Activated naive CD8-positive, alpha-beta T cell treated with anti-CD3 and anti-CD28 coated beads, Interleukin-2, amount 10 ng/mL, durations not matched to agents 7 days and 5 days (primary cell): Measurements from ENCODE around the gene MEN1. TPM values are rescaled to one million over a fixed set of nuclear protein-coding genes. Genes with fewer than 3 reads are reported as not detected.

Experiments
- ATAC-seq: fragments of 150-1000 bp; cut with Tn5 transposase; one replicate; pipeline ENCODE4 v1.10.0; 2021; ENCODE audit warnings: low read depth, moderate library complexity
- POLR2A ChIA-PET: fragments of 350-600 bp; sonication (Branson Sonifier 250); formaldehyde crosslinking; loops from one replicate; lab custom pipeline; 2021; ENCODE audit warnings: antibody characterized with exemption; lab: Charles Lee
- DNase-seq: peaks from one replicate; pipeline ENCODE4 v3.0.0; 2021
- H3K27ac Mint-ChIP-seq: one replicate; pipeline ENCODE4 v1.8.0; 2022; ENCODE audit warnings: mild to moderate bottlenecking, mixed read lengths
- H3K27me3 Mint-ChIP-seq: one replicate; pipeline ENCODE4 v1.8.0; 2022; ENCODE audit warnings: mild to moderate bottlenecking, moderate library complexity, mixed read lengths
- H3K36me3 Mint-ChIP-seq: one replicate; pipeline ENCODE4 v1.8.0; 2021; ENCODE audit warnings: mild to moderate bottlenecking, mixed read lengths
- H3K4me1 Mint-ChIP-seq: one replicate; pipeline ENCODE4 v1.8.0; 2021; ENCODE audit warnings: mixed read lengths
- H3K4me3 Mint-ChIP-seq: one replicate; pipeline ENCODE4 v1.8.0; 2022; ENCODE audit warnings: mild to moderate bottlenecking, moderate library complexity, mixed read lengths
- H3K9me3 Mint-ChIP-seq: one replicate; pipeline ENCODE4 v1.8.0; 2021; ENCODE audit warnings: mixed read lengths
- total RNA-seq, 2 experiments: library from RNA; stranded (reverse); gene quantifications; one replicate each; pipeline ENCODE4 v1.2.3, GENCODE V29; 2021

The MEN1 gene
- total RNA-seq, result 10 to 100 TPM; 37.4 to 39.0 TPM

DNA sequence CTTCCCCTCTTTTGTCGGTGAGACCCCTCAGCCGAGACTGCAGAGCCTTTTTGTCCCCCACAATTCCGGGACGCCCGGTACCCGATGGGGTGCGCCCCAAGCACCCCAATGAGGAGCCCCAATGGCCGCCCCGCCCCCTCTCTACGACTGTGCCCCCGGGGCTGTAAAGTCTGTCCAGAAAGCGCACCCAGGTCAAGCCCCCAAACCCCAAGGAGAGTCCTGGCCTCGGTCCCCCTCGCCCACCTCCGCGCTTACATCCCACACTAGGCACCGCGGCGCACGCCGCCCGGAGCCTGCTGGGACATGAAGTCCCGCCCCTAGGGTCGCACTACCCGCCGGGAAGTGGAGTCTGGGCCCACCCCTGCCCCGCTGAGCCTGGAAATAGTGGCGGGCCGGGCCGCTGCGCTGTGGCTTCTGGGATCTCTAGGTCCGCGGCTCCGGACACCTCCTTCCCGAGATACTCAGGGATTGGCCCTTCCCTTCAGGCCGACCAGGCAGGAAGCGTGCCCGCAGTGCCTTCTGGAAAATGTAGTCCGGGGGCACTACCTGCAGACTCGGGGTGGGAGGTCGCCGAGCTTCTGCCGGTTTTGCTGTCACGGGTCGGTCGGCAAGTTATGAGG lies at the start of gene MEN1:
TSS of gene MEN1 (minus strand) at position 281 of the 620 bp plus-strand sequence. CDS start 442 bp downstream, outside the sequence.
- POLR2A ChIA-PET, result interaction anchor here (0.5 to 1.6 kb wide), 10 partner anchors 8 to 312 kb away, joined by 3 to 8 read pairs (median 4); partner anchors contain the start of genes CDC42BPG, FAU, MRPL49 and PPP2R5B
- peak; percentile 86 for DNase-seq
- Mint-ChIP-seq H3K27ac (peak within 1 kb of the TSS; percentile 90), H3K9me3 (no peaks in the 10 kb centered on the region), H3K27me3 (no peaks in the 10 kb centered on the region), H3K4me1 (peaks cover 16% of the 10 kb centered on the region), H3K4me3 (peak within 1 kb of the TSS; percentile 95), H3K36me3 (peaks cover 4% of the 10 kb centered on the region)
- ATAC-seq, result peak; percentile 89

DNA sequence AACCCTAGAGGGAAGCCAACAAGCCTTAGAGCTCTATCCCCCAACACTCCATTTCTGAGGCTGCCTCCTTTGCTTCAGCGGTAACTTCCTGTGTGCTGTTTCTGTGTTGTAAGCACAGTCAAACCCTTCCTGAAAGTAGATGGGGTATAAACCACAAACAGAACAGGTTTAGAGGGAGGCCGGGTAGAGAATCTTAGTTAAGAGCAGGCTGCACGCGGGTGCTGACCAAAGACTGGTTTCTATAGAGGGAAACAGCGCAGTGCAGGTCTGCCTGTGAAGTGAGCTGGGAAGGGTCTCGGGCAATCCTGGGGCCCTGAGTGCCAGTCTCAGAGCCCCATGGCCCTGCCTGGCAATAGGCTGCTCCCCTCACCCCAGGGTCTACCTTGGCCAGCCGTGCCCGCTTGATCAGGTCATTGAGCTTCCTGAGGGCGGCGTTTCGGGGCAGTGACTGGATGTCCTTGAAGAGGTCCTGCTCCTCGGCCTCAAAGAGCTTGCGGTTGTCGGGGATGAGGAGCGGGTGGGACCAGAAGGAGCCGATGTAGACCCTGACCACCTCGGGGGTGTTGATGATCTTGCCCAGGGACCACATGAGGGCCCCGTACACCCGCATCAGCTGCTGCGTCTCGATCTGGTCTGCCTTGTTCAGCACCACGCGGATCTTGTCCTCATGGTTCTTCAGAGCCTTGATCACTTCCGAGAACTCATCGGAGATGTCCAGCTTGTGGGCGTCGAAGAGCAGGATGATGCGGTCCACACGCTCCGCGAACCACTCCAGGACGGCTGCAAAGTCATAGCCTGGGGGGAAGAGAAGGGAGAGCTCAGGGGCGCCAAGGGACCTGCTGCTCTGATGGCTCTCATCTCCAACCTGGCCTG lies 49.4 kb upstream of the MEN1 start:
- Mint-ChIP-seq H3K9me3 (no peaks in the 10 kb centered on the region), H3K4me3 (peak overlapping the region; percentile 80), H3K36me3 (peaks cover 17% of the 10 kb centered on the region), H3K27ac (peak overlapping the region; percentile 97), H3K27me3 (no peaks in the 10 kb centered on the region), H3K4me1 (peaks cover 69% of the 10 kb centered on the region)
- ATAC-seq (peak; percentile 77), DNase-seq (peak; percentile 72)
- POLR2A ChIA-PET, result interaction anchor here (0.6 to 27.4 kb wide), 13 partner anchors 9 to 643 kb away, joined by 3 to 782 read pairs (median 5); partner anchors contain the start of genes CDC42BPG, CDCA5, EHD1 and FAU

DNA sequence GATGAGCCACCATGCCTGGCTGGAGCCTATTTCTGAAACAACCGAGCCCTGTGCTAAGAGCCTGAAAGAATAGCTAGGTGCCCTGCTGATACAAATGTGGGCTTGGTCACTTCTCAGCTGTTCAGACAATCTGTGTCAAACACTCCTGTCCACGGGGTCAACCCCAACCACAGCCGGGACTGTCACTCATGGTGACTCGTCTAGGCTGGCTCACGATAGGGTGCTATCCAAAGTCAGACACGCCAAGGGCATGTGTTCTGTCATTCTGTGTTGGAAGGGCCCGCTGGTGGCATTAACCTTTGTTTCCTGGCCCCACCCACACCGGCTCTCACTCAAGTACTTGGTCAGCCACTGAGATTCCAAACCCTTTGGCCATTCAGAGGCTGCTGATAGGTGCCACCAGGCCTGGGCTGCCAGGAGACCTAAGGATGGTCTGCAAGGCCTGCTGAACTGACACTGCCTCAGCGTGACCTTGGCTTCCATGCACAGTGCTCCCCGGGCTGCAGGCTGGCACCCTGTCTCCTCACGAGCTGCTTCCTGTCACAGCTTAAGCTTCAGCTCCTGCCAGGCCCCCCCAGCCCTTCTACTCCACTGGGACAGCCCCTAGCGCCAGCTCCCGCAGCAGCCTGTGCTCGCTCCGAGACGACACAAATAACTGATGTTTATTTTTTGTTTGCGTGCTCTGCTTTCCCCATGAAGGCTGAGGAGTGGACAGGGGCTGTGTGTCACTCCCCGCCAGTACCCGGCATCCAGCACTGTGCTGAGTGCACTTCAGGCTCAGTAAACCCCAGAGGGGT lies 48.3 kb upstream of the MEN1 start:
- Mint-ChIP-seq H3K9me3 (no peaks in the 10 kb centered on the region), H3K27ac (peak overlapping the region; percentile 97), H3K36me3 (peaks cover 21% of the 10 kb centered on the region), H3K27me3 (no peaks in the 10 kb centered on the region), H3K4me3 (peak overlapping the region; percentile 80), H3K4me1 (peaks cover 65% of the 10 kb centered on the region)
- POLR2A ChIA-PET, result interaction anchor here (0.7 to 27.4 kb wide), 10 partner anchors 8 to 644 kb away, joined by 3 to 782 read pairs (median 5); partner anchors contain the start of genes CDC42BPG, CDCA5, EHD1 and FAU
- peak; percentile 74 for DNase-seq
- peak; percentile 57 for ATAC-seq

DNA sequence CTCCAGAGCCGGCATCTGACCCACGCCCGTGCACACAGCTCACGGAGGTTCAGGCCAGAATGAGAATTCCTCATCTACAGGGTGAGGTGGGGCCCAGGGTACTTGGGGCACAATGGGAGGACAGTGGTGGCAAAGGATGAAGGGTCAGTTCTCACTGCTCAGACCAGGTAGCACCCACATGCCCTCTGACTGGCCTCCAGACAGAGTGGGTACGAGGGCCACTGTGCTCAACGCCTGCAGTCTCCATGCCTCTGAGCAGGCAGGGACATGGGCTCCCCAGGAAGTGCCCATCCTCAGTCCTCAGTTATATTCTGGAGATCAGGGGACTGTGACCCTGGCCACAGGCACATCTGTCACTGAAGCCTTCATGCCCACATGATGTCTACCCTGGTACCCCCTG lies 47.1 kb upstream of the MEN1 start:
- DNase-seq, result no peak
- Mint-ChIP-seq H3K36me3 (peaks cover 26% of the 10 kb centered on the region), H3K4me1 (peaks cover 68% of the 10 kb centered on the region)

DNA sequence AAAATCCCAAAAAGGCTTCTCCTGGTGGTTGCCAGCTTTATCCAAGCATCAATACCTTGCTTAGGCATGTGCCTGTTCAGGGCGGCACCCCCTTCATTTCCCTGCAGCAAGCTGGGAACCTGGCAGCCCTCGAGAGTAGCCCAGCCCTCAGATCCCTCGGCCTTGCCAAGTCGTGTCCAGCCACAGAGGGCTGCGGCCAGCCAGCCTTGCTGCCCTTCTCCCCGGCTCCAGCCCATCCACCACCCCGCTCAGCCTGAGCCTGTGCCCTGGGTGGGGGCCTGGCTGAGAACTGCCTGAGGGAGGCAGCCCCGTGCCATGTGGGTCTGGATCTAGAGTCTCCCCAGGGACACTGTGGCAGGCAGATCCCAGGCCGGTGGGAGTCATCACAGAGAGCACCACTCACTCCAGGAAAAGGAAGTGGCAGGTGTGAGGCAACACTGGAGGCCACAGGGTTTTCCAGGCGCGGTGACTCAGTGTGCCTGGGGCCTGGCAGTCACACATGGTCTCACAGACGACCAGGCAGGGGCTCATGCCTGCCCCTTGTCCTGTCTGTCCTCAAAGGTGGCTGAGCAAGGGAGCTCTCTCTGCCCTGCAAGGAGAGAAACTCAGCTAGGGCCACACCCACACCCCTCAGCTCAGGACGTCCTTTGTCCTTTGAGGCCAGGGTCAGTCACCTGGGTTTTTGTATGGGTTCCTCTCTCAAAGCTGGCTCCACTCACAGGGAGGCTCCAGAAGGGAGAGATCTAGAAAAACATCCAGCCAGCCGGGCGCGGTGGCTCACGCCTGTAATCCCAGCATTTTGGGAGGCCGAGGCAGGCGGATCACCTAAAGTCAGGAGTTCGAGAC lies 46.3 kb upstream of the MEN1 start:
- Mint-ChIP-seq H3K27ac (peak overlapping the region; percentile 63), H3K9me3 (no peaks in the 10 kb centered on the region), H3K27me3 (no peaks in the 10 kb centered on the region), H3K4me3 (peak overlapping the region; percentile 62), H3K36me3 (peaks cover 26% of the 10 kb centered on the region), H3K4me1 (peaks cover 70% of the 10 kb centered on the region)
- ATAC-seq (no peak), DNase-seq (peak; percentile 53)
- POLR2A ChIA-PET, result interaction anchor here (0.7 to 27.4 kb wide), 3 partner anchors 8 to 27 kb away, joined by 3 to 782 read pairs (median 3); partner anchors contain the start of gene EHD1

More for the DNA sequence above, 47.1 kb upstream of the MEN1 start:
- ATAC-seq, result no peak
- H3K27me3 Mint-ChIP-seq, result no peaks in the 10 kb centered on the region
- POLR2A ChIA-PET, result interaction anchor here (0.6 to 27.4 kb wide), 4 partner anchors 11 to 189 kb away, joined by 3 to 782 read pairs (median 30); partner anchors contain the start of gene EHD1
- H3K4me3 Mint-ChIP-seq, result no peak overlapping the region
- peak overlapping the region; percentile 64 for H3K27ac Mint-ChIP-seq
- no peaks in the 10 kb centered on the region for H3K9me3 Mint-ChIP-seq

DNA sequence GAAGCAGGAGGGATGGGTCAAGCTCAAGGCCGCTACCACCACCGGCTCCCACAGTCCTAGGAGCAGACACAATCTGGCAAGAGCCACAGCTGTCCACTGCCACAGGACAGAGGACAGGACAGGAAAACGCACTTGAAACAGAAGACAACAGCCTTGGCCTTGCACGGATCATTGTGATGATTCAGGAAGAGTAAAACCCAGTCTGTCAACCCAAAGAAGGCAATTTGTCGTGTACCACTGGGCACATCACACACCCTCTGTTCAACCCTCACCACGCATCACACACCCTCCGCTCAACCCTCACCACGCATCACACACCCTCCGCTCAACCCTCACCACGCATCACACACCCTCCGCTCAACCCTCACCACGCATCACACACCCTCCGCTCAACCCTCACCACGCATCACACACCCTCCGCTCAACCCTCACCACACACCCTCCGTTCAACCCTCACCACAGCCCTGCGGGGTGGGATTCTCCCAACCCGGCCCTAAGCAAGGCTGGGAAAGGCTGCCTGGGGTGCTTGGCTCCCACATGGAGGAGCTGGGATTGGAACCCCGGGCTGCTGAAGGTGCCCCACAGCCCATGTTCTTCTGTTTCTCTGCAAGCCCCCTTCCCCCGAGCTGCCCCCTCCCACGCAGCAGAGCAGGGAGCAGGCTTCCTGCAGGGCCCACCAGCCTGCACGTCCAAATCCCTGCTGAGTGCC lies 45.4 kb upstream of the MEN1 start:
- DNase-seq (no peak), ATAC-seq (no peak)
- H3K27me3 Mint-ChIP-seq, result no peaks in the 10 kb centered on the region
- peak overlapping the region; percentile 62 for H3K4me3 Mint-ChIP-seq
- peak overlapping the region; percentile 63 for H3K27ac Mint-ChIP-seq
- no peaks in the 10 kb centered on the region for H3K9me3 Mint-ChIP-seq
- H3K36me3 Mint-ChIP-seq, result peaks cover 25% of the 10 kb centered on the region
- H3K4me1 Mint-ChIP-seq, result peaks cover 71% of the 10 kb centered on the region
- POLR2A ChIA-PET, result interaction anchor here (0.9 to 27.4 kb wide), 3 partner anchors 7 to 28 kb away, joined by 3 to 782 read pairs (median 142); partner anchors contain the start of gene EHD1

DNA sequence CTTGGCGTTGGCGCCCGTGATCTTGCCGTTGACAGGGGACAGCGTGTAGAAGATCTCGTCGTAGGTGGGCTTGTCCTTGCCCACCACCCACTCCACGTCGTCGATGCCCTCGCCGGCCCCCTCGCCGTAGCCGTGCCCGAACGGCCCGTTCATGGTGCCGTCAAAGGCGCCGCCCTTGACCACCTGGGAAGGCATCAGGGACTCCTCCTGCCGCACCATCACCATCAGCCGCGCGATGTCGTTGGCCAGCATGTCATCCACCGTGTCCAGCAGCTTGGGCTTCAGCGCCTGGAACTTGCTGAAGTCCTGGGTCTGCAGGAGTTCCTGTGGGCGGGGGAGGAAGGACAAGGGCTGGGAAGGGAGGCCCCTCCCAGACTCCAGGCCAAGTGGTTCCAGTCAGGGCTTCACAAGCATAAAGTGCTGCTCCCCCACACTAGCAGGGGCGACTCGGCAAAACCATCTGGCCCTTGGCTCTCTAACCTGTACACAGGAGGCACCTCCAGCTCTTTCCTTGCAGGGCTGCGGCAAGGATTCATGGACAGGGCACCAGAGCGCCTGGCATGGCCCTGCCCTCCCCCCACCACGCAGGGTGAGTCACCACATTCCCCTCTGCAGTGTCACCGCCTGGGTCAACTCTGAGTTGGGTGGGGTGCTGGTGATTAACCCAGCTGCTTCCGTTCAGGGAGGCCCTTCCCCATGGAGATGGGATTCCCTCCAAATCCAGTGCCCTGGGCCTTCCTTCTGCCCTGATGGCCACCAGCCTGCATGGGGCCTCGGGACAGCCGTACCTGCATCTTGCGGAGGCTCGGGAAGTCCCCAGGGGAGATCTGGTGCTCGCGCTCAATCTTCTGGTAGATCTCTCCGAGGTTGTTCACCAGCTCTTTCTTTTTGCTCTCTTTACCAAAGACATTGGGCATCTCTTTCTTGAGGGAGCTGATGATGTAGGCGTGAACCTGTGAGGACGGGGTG lies 44.5 kb upstream of the MEN1 start:
- Mint-ChIP-seq H3K4me1 (peaks cover 68% of the 10 kb centered on the region), H3K27me3 (no peaks in the 10 kb centered on the region), H3K9me3 (no peaks in the 10 kb centered on the region), H3K27ac (peak overlapping the region; percentile 63), H3K36me3 (peaks cover 25% of the 10 kb centered on the region), H3K4me3 (peak overlapping the region; percentile 62)
- ATAC-seq, result no peak
- DNase-seq, result no peak
- POLR2A ChIA-PET, result interaction anchor here (3.8 to 27.4 kb wide), 3 partner anchors 8 to 29 kb away, joined by 21 to 782 read pairs (median 142); partner anchors contain the start of gene EHD1

DNA sequence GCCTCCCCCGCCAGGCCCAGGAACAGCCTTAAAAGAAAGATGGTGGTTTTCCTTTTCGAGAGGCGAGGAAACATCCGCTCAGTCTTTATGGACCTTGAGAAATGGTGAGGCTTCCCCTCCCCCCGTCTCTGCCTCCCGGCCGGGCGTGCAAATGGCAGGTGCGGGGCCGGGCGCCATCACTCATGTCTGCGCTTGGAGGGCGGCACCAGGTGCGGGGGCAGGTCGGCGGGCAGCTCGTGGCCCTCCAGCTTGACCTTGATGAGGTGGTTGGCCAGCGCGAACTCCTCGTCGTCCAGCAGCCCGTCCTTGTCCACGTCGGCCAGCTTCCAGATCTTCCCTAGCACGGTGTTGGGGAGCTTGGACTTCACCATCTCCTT lies 43.8 kb upstream of the MEN1 start:
- peaks cover 25% of the 10 kb centered on the region for H3K36me3 Mint-ChIP-seq
- DNase-seq (no peak), ATAC-seq (no peak)
- H3K4me3 Mint-ChIP-seq, result peak overlapping the region; percentile 46
- peak overlapping the region; percentile 72 for H3K27ac Mint-ChIP-seq
- H3K9me3 Mint-ChIP-seq, result no peaks in the 10 kb centered on the region
- H3K4me1 Mint-ChIP-seq, result peaks cover 75% of the 10 kb centered on the region
- no peaks in the 10 kb centered on the region for H3K27me3 Mint-ChIP-seq
- POLR2A ChIA-PET, result interaction anchor here (3.8 to 27.4 kb wide), 3 partner anchors 9 to 30 kb away, joined by 21 to 782 read pairs (median 142); partner anchors contain the start of gene EHD1

DNA sequence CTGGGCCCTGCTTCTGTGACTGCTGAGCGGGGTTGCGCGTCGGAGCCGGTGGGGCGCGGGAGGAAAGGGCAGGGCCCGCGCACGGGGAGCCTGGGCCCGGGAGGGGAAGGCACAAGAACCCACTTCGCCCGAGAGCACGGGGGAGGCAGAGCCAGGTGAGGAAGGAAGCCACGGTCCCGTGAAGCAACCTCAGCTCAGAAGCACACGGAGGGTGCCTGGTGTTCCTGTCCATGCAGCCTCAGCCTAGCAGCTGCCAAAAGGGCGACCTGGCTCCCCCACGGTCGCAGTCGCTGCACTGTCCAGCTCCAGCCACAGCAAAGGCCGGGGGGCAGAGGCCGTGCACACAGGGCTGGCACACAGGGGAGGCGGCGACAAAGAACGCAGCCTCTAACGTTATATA lies 43.4 kb upstream of the MEN1 start:
- Mint-ChIP-seq H3K4me3 (peak overlapping the region; percentile 46), H3K9me3 (no peaks in the 10 kb centered on the region), H3K27ac (peak overlapping the region; percentile 72), H3K36me3 (peaks cover 25% of the 10 kb centered on the region), H3K4me1 (peaks cover 75% of the 10 kb centered on the region), H3K27me3 (no peaks in the 10 kb centered on the region)
- ATAC-seq (no peak), DNase-seq (peak; percentile 48)
- POLR2A ChIA-PET, result interaction anchor here (1.2 to 27.4 kb wide), 6 partner anchors 9 to 268 kb away, joined by 3 to 782 read pairs (median 12); partner anchors contain the start of genes EHD1, FAU, MRPL49 and ZNHIT2

DNA sequence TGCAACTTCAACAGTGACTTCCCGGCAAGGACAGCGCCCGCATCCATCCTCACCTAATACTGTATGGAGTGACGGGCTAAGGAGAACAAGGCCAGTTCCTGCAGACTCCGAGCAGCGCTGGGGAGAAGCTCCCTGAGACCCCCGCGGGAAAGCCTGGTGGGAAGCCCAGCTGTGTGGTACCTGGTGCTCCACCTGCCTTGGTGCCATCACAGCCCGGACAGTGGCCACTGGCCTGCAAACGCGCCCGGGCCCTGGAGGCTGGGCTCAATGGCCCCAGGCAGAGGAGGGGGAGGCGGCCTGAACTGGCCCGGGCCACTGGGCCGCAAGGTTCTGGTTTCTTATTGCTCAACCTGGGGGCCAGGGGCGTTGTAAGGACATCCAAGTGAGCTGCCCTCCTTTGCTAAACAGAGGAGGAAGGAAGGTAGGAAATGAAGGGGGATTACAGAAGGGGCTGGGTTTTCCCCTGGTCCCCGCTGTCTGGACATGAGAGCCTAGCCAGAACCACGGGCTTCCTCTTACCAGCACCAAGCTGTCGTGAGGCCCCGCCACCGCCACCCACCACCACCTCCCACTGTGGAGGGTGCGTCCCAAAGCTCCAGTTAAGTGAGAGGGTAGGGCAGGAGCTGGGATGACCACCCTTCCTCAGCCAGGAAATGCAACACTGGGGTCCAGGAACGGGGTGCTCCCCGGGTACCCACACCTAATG lies 42.6 kb upstream of the MEN1 start:
- Mint-ChIP-seq H3K27ac (peak overlapping the region; percentile 83), H3K27me3 (no peaks in the 10 kb centered on the region), H3K9me3 (no peaks in the 10 kb centered on the region), H3K4me3 (peak overlapping the region; percentile 46), H3K36me3 (peaks cover 25% of the 10 kb centered on the region), H3K4me1 (peaks cover 77% of the 10 kb centered on the region)
- POLR2A ChIA-PET, result interaction anchor here (0.6 to 27.4 kb wide), 7 partner anchors 10 to 269 kb away, joined by 3 to 782 read pairs (median 7); partner anchors contain the start of genes EHD1, FAU, MRPL49 and ZNHIT2
- ATAC-seq (no peak), DNase-seq (no peak)
